ENCODE measurements around the gene NRP1. TPM values are rescaled to one million over a fixed set of nuclear protein-coding genes. Genes with fewer than 3 reads are reported as not detected.

The NRP1 gene
- total RNA-seq, 4 donors from 2014 or later, result 3.1 to 27.7 (median 12.0) TPM

DNA sequence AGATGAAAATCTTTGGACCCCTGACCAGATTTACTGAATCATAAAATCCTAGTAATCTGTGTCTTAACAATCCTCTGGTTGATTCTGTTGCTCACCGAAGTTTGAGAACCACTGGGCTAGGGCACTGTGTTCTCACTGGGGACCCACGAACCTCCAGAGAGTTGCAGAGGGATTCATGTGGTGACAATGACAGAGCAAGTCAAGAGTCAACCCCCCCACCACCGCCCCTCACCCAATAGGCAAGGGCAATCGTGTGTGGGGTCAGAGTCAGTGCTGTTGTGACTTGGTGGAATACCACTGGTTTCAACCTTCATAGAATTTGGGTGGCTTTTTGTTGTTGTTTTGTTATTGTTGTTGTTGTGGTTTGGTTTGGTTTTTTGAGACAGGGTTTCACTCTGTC is 23.5 kb upstream of the NRP1 start:
- no peaks in the 10 kb centered on the region for H3K36me3 ChIP-seq
- DNase-seq, result no peak
- H3K4me1 ChIP-seq, result no peaks in the 10 kb centered on the region
- peaks cover 0 to 4% (median 0%) of the 10 kb centered on the region in 4 donors for H3K27me3 ChIP-seq
- TF ChIP-seq CTCF (IDR thresholded peaks at IDR 0.05), result no peak
- TF ChIP-seq POLR2A (IDR thresholded peaks at IDR 0.05), result no peak
- intact Hi-C loops (cut with DNase I), result no loop called here
- 48 to 68% methylated on average over 4 of the region's 4 CpGs for WGBS, 2 donors
- no peak overlapping the region for H3K4me3 ChIP-seq
- no peak overlapping the region for H3K27ac ChIP-seq
- H3K9me3 ChIP-seq, result no peaks in the 10 kb centered on the region

DNA sequence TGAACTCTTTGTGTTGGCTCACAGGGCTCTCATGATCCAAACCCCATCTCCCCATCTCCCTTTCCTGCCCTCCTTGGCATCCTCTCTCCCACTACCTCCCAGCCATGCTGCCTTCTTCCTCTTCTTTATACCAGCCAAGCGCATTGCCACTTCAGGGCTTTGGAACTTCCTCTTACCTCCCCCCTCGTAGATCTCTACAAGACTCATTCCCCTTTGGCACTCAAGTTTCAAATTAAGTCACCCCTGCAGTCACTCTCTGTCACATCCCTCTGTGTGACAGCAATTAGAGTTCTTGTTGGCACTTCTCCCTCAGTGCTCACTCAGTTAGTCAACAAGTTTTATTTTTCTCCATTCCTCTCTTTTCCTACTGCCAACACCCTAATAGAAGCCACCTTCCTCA is 20.8 kb upstream of the NRP1 start:
- peaks cover 0 to 3% (median 0%) of the 10 kb centered on the region in 3 donors for H3K4me1 ChIP-seq
- DNase-seq, result no peak
- intact Hi-C loops (cut with DNase I), result no loop called here
- H3K4me3 ChIP-seq, result no peak overlapping the region
- H3K36me3 ChIP-seq, result no peaks in the 10 kb centered on the region
- H3K27ac ChIP-seq, result no peak overlapping the region
- 60% methylated on average over 2 of the region's 2 CpGs for WGBS, 2 donors
- TF ChIP-seq POLR2A (IDR thresholded peaks at IDR 0.05) (no peak), CTCF (IDR thresholded peaks at IDR 0.05) (no peak)
- H3K9me3 ChIP-seq, result no peaks in the 10 kb centered on the region
- H3K27me3 ChIP-seq, result peaks cover 0 to 4% (median 0%) of the 10 kb centered on the region in 4 donors

- TF ChIP-seq POLR2A (IDR thresholded peaks at IDR 0.05) (no peak), CTCF (IDR thresholded peaks at IDR 0.05) (no peak)
- no peaks in the 10 kb centered on the region for H3K9me3 ChIP-seq
- intact Hi-C loops (cut with DNase I), result no loop called here
- no peak overlapping the region for H3K27ac ChIP-seq
- no peak for DNase-seq
- no peaks in the 10 kb centered on the region for H3K36me3 ChIP-seq
- no peak overlapping the region for H3K4me3 ChIP-seq
- peaks cover 0 to 4% (median 0%) of the 10 kb centered on the region in 4 donors for H3K27me3 ChIP-seq
- WGBS, 2 donors, result 29 to 57% methylated on average over 3 of the region's 3 CpGs
- H3K4me1 ChIP-seq, result peaks cover 0 to 3% (median 0%) of the 10 kb centered on the region in 3 donors
These were observed 19.4 kb upstream of the NRP1 start for GRCh38 chr10:33353853-33354252.

- Histone ChIP-seq H3K4me3 (no peak overlapping the region), H3K36me3 (no peaks in the 10 kb centered on the region), H3K27me3 (peaks cover 0 to 4% (median 0%) of the 10 kb centered on the region in 4 donors), H3K4me1 (peaks cover 0 to 3% (median 0%) of the 10 kb centered on the region in 3 donors), H3K9me3 (no peaks in the 10 kb centered on the region), H3K27ac (no peak overlapping the region)
- TF ChIP-seq POLR2A (IDR thresholded peaks at IDR 0.05), result no peak
- no peak for TF ChIP-seq CTCF (IDR thresholded peaks at IDR 0.05)
- intact Hi-C loops (cut with DNase I), result no loop called here
- WGBS, 2 donors, result 80% methylated on average over 8 of the region's 8 CpGs
- DNase-seq, result no peak
These were observed 18.9 kb upstream of the NRP1 start for GRCh38 chr10:33353334-33353733.

DNA sequence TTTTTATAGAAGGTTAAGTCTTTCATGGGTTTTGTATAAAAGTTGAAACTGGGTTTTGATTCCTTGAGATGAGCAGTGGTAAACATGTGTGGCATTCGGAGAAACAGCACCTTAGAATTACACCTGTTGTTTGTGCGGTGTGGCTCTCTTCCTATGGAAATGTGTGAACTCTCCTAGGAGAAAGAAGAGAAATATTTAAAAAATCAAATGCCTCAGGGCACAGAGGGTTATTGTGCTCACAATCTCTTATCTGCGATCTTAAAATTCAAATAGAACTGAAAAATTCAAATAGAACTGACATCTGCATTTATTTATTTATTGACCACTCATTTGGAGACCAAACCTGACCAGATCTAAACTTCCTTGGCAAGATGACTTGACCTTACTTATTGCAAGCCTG is 18.1 kb upstream of the NRP1 start:
- WGBS, 2 donors, result 85 to 96% methylated on average over 3 of the region's 3 CpGs
- Histone ChIP-seq H3K4me3 (no peak overlapping the region), H3K4me1 (peaks cover 0 to 3% (median 0%) of the 10 kb centered on the region in 3 donors), H3K36me3 (no peaks in the 10 kb centered on the region), H3K9me3 (no peaks in the 10 kb centered on the region), H3K27me3 (peaks cover 0 to 4% (median 0%) of the 10 kb centered on the region in 4 donors), H3K27ac (no peak overlapping the region)
- intact Hi-C loops (cut with DNase I), result no loop called here
- TF ChIP-seq CTCF (IDR thresholded peaks at IDR 0.05) (no peak), POLR2A (IDR thresholded peaks at IDR 0.05) (no peak)
- DNase-seq, result no peak
